ENCODE measurements around the gene WWOX.

GRCh38 chr16:78681743-78682142 is 582.3 kb downstream of the WWOX start:
- TF ChIP-seq CTCF (conservative IDR thresholded peaks at IDR 0.05) = no peak
- no peak for TF ChIP-seq EZH2 (IDR thresholded peaks at IDR 0.05; ENCODE audit: low read depth)

Measured in PC-9 (cell line).